ENCODE results near the gene FOXP4. TPM values are rescaled to one million over a fixed set of nuclear protein-coding genes. Genes with fewer than 3 reads are reported as not detected.

The FOXP4 gene
- total RNA-seq, 1 experiment from 2014 or later: 32.3 TPM

GRCh38 chr6:41614715-41615114 is 68.5 kb downstream of the FOXP4 start (continued):
- TF ChIP-seq ZBTB33 (IDR thresholded peaks at IDR 0.05; ENCODE audit: extremely low read depth, insufficient replicate concordance, low read length): no peak
- TF ChIP-seq POLR2A (IDR thresholded peaks at IDR 0.05; ENCODE audit: borderline replicate concordance, extremely low read depth, insufficient read depth, insufficient read length): no peak
- TF ChIP-seq FOSL1 (IDR thresholded peaks at IDR 0.05; ENCODE audit: low read depth): no peak
- no peak for TF ChIP-seq EZH2 (IDR thresholded peaks at IDR 0.05)
- TF ChIP-seq ZFX (IDR thresholded peaks at IDR 0.05): no peak
- no peak for TF ChIP-seq POLR2AphosphoS5 (IDR thresholded peaks at IDR 0.05; ENCODE audit: low read depth, low read length)

DNA sequence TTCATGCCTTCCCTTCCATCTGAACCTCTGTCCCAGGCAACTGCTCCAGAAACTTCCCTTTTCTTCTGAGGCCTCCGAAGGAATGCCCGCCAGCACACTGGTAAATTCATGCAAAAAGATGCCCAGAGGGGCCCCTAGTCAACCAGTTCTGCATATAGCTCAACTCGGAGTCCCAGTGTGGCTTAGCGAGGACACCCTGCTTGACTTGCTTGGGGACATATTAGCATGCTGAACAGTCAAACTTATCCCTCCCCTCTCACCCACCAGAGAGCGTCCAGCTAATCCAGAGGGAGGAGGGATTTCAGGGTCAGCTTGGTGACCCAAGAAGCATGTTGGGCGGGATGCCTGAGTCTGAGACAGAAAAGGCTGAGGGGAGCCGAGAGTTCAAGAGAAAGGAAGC is 69.1 kb downstream of the FOXP4 start:
- DNase-seq (ENCODE audit: low read depth, low spot score): no peak
- no peaks in the 10 kb centered on the region for H3K79me2 ChIP-seq (ENCODE audit: insufficient read depth, low read length)
- no peaks in the 10 kb centered on the region for H3K36me3 ChIP-seq (ENCODE audit: control insufficient read depth in 1 of 2, insufficient read depth in 2 of 2, low read length in 2 of 2)
- H3K27ac ChIP-seq (ENCODE audit: low read depth, low read length): no peak overlapping the region
- no peaks in the 10 kb centered on the region for H3K27me3 ChIP-seq (ENCODE audit: insufficient read depth, low read length)
- CTCF ChIA-PET: interaction anchor here (1.1 kb wide), 1 partner anchor 13 kb away, joined by 3 read pairs; no protein-coding TSS in a partner anchor
- ATAC-seq: no peak
- H4K20me1 ChIP-seq (ENCODE audit: insufficient read depth): no peaks in the 10 kb centered on the region
- TF ChIP-seq ZBTB33 (IDR thresholded peaks at IDR 0.05; ENCODE audit: extremely low read depth, insufficient replicate concordance, low read length) (no peak), CTCF (IDR thresholded peaks at IDR 0.05 in 2 of 3, conservative IDR thresholded peaks at IDR 0.05 in 1 of 3; ENCODE audit: borderline replicate concordance in 1 of 3, insufficient read depth in 1 of 3, low read depth in 2 of 3, low read length in 2 of 3) (no peak), SRF (IDR thresholded peaks at IDR 0.05; ENCODE audit: low read depth) (no peak), ELF1 (IDR thresholded peaks at IDR 0.05; ENCODE audit: borderline replicate concordance, low read depth) (no peak), EZH2phosphoT487 (IDR thresholded peaks at IDR 0.05; ENCODE audit: borderline replicate concordance) (no peak), CBX3 (IDR thresholded peaks at IDR 0.05; ENCODE audit: low read depth) (no peak), ZFX (IDR thresholded peaks at IDR 0.05) (no peak), EGR1 (IDR thresholded peaks at IDR 0.05; ENCODE audit: low read depth) (no peak), YY1 (IDR thresholded peaks at IDR 0.05; ENCODE audit: extremely low read depth, insufficient replicate concordance, low read depth, low read length) (no peak), CEBPB (IDR thresholded peaks at IDR 0.05; ENCODE audit: low read depth) (no peak)
- TF ChIP-seq, protein P1, sequence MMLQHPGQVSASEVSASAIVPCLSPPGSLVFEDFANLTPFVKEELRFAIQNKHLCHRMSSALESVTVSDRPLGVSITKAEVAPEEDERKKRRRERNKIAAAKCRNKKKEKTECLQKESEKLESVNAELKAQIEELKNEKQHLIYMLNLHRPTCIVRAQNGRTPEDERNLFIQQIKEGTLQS (IDR thresholded peaks at IDR 0.05): no peak
- no peak overlapping the region for H3K4me2 ChIP-seq (ENCODE audit: low read length)
- H3K9me2 ChIP-seq (ENCODE audit: insufficient read depth): no peaks in the 10 kb centered on the region
- H3K4me3 ChIP-seq (replicated peaks in 1 of 2; ENCODE audit: low read depth in 1 of 2, low read length in 2 of 2): no peak overlapping the region
- RAD21 ChIA-PET (ENCODE audit: low non-redundant PET in 1 of 2, low total read pairs in 2 of 2, uncharacterized antibody in 2 of 2, unreplicated experiment in 2 of 2): no interaction called here
- H3K9me3 ChIP-seq (ENCODE audit: control insufficient read depth in 1 of 2, insufficient read depth in 1 of 2, low read depth in 1 of 2, low read length in 2 of 2): no peaks in the 10 kb centered on the region
- intact Hi-C loops (cut with micrococcal nuclease): no loop called here
- POLR2A ChIA-PET: no interaction called here
- no TSS peak for BruUV-seq (replicated peaks)
- no peak overlapping the region for H2AFZ ChIP-seq (ENCODE audit: low read depth, low read length, poor library complexity, severe bottlenecking)
- H3K4me1 ChIP-seq (ENCODE audit: control insufficient read depth in 1 of 2, insufficient read depth in 2 of 2, low read length in 2 of 2): no peaks in the 10 kb centered on the region
- H3K9ac ChIP-seq (ENCODE audit: low read length): no peak overlapping the region

All from HCT116 (cell line).